Head of caudate nucleus (tissue), 42 donors: ENCODE data around the gene GSG1L.
A peak's percentile ranks its signal among the peaks of the same experiment; 100 is the strongest.
"Not testable (repeated sequence)": the region's sequence is repeated elsewhere in the genome, so short reads cannot be mapped to it uniquely, and the experiment has no call there.

Experiments
- DNase-seq, 42 donors: peaks; one replicate each; pipeline versions ENCODE4 v3.0.0 to v3.0.0-alpha.2; 2020 to 2021; ENCODE audit warnings: mixed read lengths in 7 of 42
- intact Hi-C: fragments of 100-400 bp; cut with DNase I; formaldehyde crosslinking; loops from one replicate; pipeline ENCODE4 v1.15.0; 2022

GSG1L gene

GRCh38 chr16:27746076-27746855, 317.2 kb downstream of the GSG1L start:
- intact Hi-C loops = no loop called here

GRCh38 chr16:27745348-27745747, 318.2 kb downstream of the GSG1L start:
- DNase-seq = no peak
- intact Hi-C loops = no loop called here

More at GRCh38 chr16:27746076-27746855, 317.2 kb downstream of the GSG1L start:
- DNase-seq = peak in 3 of 42 donors; percentile 43 to 61 (median 51)

GRCh38 chr16:27743963-27744362, 319.6 kb downstream of the GSG1L start:
- no peak for DNase-seq
- intact Hi-C loops = no loop called here

- DNase-seq, intact Hi-C loops: not testable (repeated sequence)
Observed at GRCh38 chr16:27743001-27743400, 320.5 kb downstream of the GSG1L start.

GRCh38 chr16:27742333-27742732, 321.2 kb downstream of the GSG1L start:
- DNase-seq = no peak
- intact Hi-C loops = no loop called here

GRCh38 chr16:27740496-27741201, 322.9 kb downstream of the GSG1L start:
- no peak for DNase-seq
- intact Hi-C loops = no loop called here

GRCh38 chr16:27739606-27740357, 323.7 kb downstream of the GSG1L start:
- DNase-seq = no peak
- intact Hi-C loops = no loop called here

- no peak for DNase-seq
- intact Hi-C loops = no loop called here
Observed at GRCh38 chr16:27738596-27738995, 324.9 kb downstream of the GSG1L start.
